ENCODE results near the gene TSC2. TPM values are rescaled to one million over a fixed set of nuclear protein-coding genes. Genes with fewer than 3 reads are reported as not detected.
"Not testable (repeated sequence)": the region's sequence is repeated elsewhere in the genome, so short reads cannot be mapped to it uniquely, and the experiment has no call there.

TSC2 gene
- total RNA-seq, 1 donor from 2014 or later, result 64.1 TPM

DNA sequence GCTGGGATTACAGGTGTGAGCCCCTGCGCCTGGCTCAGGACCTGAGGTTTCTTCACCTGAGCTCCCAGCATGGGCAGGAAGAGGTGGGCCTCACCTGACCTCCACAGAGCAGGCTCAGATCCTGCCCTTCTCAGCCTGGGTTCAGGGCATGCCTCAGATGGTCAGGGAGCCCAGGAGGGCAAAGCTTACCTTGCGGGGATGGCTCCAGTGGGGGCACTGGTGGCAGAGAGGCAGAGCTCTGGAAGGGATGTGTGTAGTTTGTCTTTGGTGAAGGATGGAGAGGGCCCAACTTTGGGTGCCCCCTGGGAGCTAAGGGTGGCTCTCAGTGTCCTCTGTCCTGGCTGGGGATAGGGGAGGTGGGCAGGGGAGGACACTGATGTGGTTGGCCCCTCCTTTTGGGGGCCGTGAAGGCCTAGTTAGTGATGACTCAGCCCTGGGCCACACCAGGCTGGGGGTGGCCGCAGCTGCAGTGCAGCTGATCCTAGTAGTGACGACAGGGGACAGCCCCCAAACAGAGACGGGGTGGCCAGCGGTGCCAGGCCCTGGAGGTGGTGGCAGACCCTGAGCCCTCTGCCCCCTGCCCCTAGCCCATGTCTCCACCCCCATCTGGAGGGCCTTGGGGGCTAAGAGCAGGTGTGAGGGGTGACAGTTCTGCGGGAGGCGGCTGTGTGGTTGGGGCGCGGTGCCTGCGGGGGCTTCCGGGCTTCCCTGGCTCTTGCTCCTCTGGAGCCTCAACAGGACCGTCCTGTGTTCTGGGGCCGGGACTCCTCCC lies 15.3 kb upstream of the TSC2 start:
- DNase-seq (ENCODE audit: low read depth), result no peak
- no peak overlapping the region for H3K4me3 ChIP-seq (ENCODE audit: low read depth, low read length)
- TF ChIP-seq, protein P1, sequence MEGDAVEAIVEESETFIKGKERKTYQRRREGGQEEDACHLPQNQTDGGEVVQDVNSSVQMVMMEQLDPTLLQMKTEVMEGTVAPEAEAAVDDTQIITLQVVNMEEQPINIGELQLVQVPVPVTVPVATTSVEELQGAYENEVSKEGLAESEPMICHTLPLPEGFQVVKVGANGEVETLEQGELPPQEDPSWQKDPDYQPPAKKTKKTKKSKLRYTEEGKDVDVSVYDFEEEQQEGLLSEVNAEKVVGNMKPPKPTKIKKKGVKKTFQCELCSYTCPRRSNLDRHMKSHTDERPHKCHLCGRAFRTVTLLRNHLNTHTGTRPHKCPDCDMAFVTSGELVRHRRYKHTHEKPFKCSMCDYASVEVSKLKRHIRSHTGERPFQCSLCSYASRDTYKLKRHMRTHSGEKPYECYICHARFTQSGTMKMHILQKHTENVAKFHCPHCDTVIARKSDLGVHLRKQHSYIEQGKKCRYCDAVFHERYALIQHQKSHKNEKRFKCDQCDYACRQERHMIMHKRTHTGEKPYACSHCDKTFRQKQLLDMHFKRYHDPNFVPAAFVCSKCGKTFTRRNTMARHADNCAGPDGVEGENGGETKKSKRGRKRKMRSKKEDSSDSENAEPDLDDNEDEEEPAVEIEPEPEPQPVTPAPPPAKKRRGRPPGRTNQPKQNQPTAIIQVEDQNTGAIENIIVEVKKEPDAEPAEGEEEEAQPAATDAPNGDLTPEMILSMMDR (conservative IDR thresholded peaks at IDR 0.05; ENCODE audit: low read depth, low read length), result no peak

DNA sequence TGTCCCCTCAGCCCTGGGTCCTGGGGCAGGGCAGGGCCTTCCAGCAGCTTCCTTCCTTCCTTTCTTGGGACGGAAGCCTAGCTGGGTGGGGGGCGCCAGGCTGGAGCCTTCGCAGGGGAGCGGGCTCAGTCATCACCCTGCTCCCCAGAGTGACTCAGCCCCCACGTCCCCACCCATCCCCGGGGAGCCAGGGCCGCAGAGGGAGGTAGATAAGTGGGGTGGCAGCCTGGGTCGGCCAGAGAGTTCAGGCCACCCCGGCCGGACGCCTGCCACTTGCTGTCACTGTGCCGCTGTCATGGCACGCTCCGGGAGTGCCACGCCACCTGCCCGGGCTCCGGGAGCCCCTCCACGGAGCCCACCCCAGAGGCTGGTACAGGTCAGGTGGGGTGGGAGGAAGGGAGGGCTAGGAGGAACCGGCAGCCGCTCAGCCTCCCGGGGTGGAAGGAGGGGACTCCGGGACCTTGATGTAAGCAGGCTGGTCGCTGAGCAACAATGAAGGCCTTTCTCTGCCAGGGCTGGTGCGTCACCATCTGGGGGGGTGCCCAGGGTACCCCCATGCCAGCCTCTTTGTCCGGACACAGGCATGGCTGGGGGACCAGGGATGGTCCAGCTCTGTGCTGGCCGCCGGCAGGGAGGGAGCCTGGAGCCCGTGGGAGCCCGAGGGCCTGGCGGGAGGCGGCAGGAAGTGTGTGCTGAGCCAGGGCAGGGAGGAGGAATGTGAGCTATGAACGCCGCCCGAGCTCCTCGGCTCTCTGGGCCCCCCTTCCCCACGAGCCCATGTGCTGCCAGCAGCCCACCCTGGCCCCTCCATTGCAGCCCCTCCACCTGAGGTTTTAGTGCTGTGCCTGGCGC lies 14.5 kb upstream of the TSC2 start:
- no peak overlapping the region for H3K4me3 ChIP-seq (ENCODE audit: low read depth, low read length)
- DNase-seq (ENCODE audit: low read depth), result no peak
- TF ChIP-seq, protein P1 (conservative IDR thresholded peaks at IDR 0.05; ENCODE audit: low read depth, low read length), result no peak

DNA sequence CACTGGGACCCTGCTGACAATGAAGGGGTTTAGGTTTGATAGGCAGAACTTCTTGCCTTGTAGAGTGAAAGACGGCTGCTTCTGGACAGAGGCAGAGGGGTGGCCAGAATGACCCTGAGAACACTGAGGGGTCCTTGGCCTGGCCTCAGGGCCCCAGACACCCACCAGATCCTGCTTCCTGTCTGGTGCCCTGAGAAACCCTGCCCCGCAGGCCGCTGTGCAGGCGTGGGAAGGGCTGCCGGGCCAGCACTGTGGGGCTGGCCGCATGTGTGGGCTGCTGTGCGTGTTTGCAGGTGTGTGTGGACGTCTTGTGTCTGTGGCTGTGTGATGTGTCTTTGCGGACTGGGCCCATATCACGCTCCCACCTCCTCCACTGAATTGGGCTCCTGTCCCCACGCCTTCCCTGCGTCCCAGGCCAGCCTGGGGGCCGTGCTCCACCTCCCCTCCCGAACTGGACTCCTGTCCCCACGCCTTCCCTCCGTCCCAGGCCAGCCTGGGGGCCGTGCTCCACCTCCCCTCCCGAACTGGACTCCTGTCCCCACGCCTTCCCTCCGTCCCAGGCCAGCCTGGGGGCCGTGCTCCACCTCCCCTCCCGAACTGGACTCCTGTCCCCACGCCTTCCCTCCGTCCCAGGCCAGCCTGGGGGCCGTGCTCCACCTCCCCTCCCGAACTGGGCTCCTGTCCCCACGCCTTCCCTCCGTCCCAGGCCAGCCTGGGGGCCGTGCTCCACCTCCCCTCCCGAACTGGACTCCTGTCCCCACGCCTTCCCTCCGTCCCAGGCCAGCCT lies 13.7 kb upstream of the TSC2 start:
- DNase-seq (ENCODE audit: low read depth), result not testable (repeated sequence)

DNA sequence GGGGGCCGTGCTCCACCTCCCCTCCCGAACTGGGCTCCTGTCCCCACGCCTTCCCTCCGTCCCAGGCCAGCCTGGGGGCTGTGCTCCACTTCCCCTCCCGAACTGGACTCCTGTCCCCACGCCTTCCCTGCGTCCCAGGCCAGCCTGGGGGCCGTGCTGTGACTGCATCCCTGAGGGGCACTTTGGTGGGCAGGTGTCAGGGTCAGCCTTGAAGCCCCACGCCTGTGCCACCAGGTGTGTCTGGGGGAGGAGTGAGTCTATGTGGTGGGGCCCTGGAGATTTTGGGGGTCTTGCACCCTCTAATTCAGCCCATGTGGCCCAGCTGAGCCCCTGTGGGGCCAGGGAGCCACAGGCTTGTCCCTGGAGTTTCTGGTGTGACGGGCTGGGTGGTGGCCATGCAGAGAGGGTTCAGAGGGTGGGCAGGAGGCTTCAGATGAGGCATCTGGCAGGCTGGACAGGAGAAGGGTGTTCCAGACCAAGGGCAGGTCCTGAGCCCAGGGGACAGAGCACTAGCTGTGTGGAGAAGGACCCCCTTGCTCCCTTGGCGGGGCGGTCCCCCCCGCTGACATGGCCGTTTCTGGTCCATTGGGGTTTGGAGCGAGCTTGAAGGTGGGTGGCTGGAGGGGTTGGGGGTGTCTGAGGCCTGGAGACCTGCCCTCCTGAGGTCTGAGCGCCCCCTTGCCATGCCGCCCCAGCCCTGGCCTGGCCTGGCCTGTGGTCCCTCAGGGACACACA lies 12.9 kb upstream of the TSC2 start:
- no peak overlapping the region for H3K4me3 ChIP-seq (ENCODE audit: low read depth, low read length)
- no peak for DNase-seq (ENCODE audit: low read depth)
- TF ChIP-seq, protein P1 (conservative IDR thresholded peaks at IDR 0.05; ENCODE audit: low read depth, low read length), result no peak

More for the DNA sequence above, 13.7 kb upstream of the TSC2 start:
- not testable (repeated sequence) for H3K4me3 ChIP-seq (ENCODE audit: low read depth, low read length)

DNA sequence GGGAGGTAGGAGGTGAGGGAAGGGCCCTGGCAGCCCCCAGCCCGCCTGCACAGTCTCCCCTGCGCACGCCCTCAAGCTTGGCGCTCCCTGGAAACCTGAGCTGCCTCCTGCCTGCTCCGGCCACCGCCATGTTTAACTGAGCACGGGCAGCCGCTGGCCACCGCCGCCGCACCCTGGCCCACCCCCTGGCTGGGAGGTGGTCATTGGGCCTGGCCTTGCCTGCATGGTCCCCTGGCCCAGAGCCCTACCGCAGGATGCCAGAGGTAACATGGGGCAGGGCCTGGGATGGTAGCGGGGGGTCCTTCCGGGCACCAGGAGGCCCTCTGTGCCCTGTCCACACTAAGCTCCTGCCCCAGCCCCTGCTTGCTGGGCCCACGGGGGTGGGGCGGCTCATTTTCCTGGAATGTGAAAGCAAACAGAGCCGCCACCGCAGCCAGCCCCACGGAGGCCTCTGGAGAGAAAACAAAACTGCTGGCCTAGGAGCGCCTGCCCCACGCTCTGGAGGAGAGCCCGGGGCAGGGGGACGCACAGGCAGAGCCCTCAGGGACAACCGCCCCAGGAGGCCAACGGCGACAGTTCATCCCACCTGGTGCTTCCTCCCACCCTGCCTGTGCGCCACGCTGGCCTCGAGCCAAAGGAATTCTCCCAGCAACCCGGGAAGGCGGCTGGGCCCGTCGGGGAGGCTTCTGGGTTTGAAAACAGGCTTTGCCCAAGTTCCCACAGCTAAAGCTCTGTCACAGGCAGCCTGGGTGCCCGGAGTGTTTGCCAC lies 12.2 kb upstream of the TSC2 start:
- no peak for DNase-seq (ENCODE audit: low read depth)
- TF ChIP-seq, protein P1 (conservative IDR thresholded peaks at IDR 0.05; ENCODE audit: low read depth, low read length), result no peak
- no peak overlapping the region for H3K4me3 ChIP-seq (ENCODE audit: low read depth, low read length)

DNA sequence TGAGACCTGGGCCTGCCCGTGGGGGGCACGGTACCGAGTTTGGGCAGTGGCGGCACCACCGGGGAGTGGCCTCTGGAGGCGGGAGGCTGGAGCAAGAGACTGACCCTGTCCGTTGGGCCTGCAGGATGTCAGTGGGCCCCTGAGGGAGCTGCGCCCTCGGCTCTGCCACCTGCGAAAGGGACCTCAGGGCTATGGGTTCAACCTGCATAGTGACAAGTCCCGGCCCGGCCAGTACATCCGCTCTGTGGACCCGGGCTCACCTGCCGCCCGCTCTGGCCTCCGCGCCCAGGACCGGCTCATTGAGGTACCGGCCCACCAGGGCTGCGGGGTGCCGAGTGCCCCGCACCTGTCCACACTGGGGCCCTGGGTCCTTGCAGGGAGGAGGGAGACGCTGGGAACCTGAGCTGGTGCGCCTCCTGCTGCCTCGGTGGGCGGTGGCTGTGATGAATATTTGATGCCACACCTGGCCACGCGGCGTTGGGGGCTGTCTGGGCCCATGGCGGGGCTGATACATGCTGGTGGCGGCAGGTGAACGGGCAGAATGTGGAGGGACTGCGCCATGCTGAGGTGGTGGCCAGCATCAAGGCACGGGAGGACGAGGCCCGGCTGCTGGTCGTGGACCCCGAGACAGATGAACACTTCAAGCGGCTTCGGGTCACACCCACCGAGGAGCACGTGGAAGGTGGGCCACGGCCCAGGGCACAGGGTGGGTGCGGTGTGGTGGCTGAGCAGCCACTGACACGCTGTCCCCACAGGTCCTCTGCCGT lies 11.4 kb upstream of the TSC2 start:
- TF ChIP-seq, protein P1 (conservative IDR thresholded peaks at IDR 0.05; ENCODE audit: low read depth, low read length), result no peak
- H3K4me3 ChIP-seq (ENCODE audit: low read depth, low read length), result no peak overlapping the region
- DNase-seq (ENCODE audit: low read depth), result no peak

All from epithelial cell of proximal tubule (primary cell).